Measurements from ENCODE around the gene MRPL20.
"Not testable (repeated sequence)": the region's sequence is repeated elsewhere in the genome, so short reads cannot be mapped to it uniquely, and the experiment has no call there.

DNA sequence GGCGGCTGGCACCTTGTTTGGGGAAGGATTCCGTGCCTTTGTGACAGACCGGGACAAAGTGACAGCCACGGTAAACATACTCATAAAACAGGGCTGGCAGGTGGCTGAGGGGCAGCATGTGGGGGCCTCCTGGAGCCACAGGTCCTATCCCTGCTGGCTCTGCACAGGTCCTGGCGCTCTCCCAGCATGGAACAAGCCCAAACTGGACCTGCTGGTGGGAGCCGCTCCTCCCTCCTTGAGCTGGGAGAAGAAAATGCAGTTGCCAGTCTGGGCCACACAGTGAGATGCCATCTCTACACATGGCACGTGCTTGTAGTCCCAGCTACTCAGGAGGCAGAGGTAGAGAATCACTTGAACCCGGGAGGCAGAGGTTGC is 45.3 kb upstream of the MRPL20 start:
- not testable (repeated sequence) for TF ChIP-seq NFRKB (IDR thresholded peaks at IDR 0.05); L3MBTL2 (conservative IDR thresholded peaks at IDR 0.05); TARDBP (IDR thresholded peaks at IDR 0.05); ARNT (IDR thresholded peaks at IDR 0.05); HDGF (IDR thresholded peaks at IDR 0.05; ENCODE audit: borderline replicate concordance); BHLHE40 (IDR thresholded peaks at IDR 0.05; ENCODE audit: borderline replicate concordance); SP1 (IDR thresholded peaks at IDR 0.05); ZNF384 (IDR thresholded peaks at IDR 0.05); PKNOX1 (IDR thresholded peaks at IDR 0.05); FOXM1 (IDR thresholded peaks at IDR 0.05; ENCODE audit: borderline replicate concordance); SUZ12 (IDR thresholded peaks at IDR 0.05)
